GM19043 (cell line): ENCODE data around the gene GOLGA6L10.
"Not testable (repeated sequence)": the region's sequence is repeated elsewhere in the genome, so short reads cannot be mapped to it uniquely, and the experiment has no call there.

ENCODE experiments used
- ATAC-seq: cut with Tn5 transposase; IDR thresholded peaks from one replicate; pipeline ENCODE4 v1.9.1; 2021; ENCODE audit warnings: low read depth; ENCODE audit not compliant: unreplicated experiment

GOLGA6L10 gene

GRCh38 chr15:82349375-82349774 is at the start of gene GOLGA6L10:
TSS of gene GOLGA6L10 (minus strand) at chr15:82349475. CDS start at chr15:82349375, 100 bp downstream.
- ATAC-seq, result not testable (repeated sequence)

- no peak for ATAC-seq
These were observed 49.5 kb upstream of the GOLGA6L10 start for GRCh38 chr15:82398785-82399184.

- ATAC-seq, result no peak
These were observed 48.5 kb upstream of the GOLGA6L10 start for GRCh38 chr15:82397817-82398216.

- ATAC-seq, result not testable (repeated sequence)
These were observed 46.5 kb upstream of the GOLGA6L10 start for GRCh38 chr15:82395788-82396187.

- ATAC-seq, result no peak
These were observed 44.4 kb upstream of the GOLGA6L10 start for GRCh38 chr15:82393671-82394070.

- not testable (repeated sequence) for ATAC-seq
These were observed 42.8 kb upstream of the GOLGA6L10 start for GRCh38 chr15:82392077-82392476.

- ATAC-seq, result not testable (repeated sequence)
These were observed 40.9 kb upstream of the GOLGA6L10 start for GRCh38 chr15:82390152-82390551.

GRCh38 chr15:82387209-82387608 is 37.9 kb upstream of the GOLGA6L10 start:
- not testable (repeated sequence) for ATAC-seq

GRCh38 chr15:82381330-82381955 is 32.2 kb upstream of the GOLGA6L10 start:
- not testable (repeated sequence) for ATAC-seq

- not testable (repeated sequence) for ATAC-seq
These were observed 30.3 kb upstream of the GOLGA6L10 start for GRCh38 chr15:82379552-82379951.

- ATAC-seq, result not testable (repeated sequence)
These were observed 24.4 kb upstream of the GOLGA6L10 start for GRCh38 chr15:82373661-82374060.

GRCh38 chr15:82371656-82372055 is 22.4 kb upstream of the GOLGA6L10 start:
- ATAC-seq, result no peak

- not testable (repeated sequence) for ATAC-seq
These were observed 18.5 kb upstream of the GOLGA6L10 start for GRCh38 chr15:82367790-82368189.

GRCh38 chr15:82365692-82366323 is 16.5 kb upstream of the GOLGA6L10 start:
- peak; percentile 98 for ATAC-seq

GRCh38 chr15:82364548-82364947 is 15.3 kb upstream of the GOLGA6L10 start:
- ATAC-seq, result not testable (repeated sequence)

GRCh38 chr15:82362790-82363189 is 13.5 kb upstream of the GOLGA6L10 start:
- not testable (repeated sequence) for ATAC-seq

- not testable (repeated sequence) for ATAC-seq
These were observed 11.3 kb upstream of the GOLGA6L10 start for GRCh38 chr15:82360618-82361017.

- not testable (repeated sequence) for ATAC-seq
These were observed 5.8 kb upstream of the GOLGA6L10 start for GRCh38 chr15:82355055-82355454.

- not testable (repeated sequence) for ATAC-seq
These were observed 5.3 kb upstream of the GOLGA6L10 start for GRCh38 chr15:82354546-82354945.

GRCh38 chr15:82347645-82348044 is 1.6 kb downstream of the GOLGA6L10 start:
- not testable (repeated sequence) for ATAC-seq

GRCh38 chr15:82345176-82345575 is 4.1 kb downstream of the GOLGA6L10 start:
- ATAC-seq, result not testable (repeated sequence)

- ATAC-seq, result not testable (repeated sequence)
These were observed 4.9 kb downstream of the GOLGA6L10 start for GRCh38 chr15:82344421-82344820.
